Endometrial microvascular endothelial cells (primary cell): Measurements from ENCODE around the gene GGA3. TPM values are rescaled to one million over a fixed set of nuclear protein-coding genes. Genes with fewer than 3 reads are reported as not detected.

Source experiments
- total RNA-seq: library from RNA; depleted of rRNA; stranded (reverse); fragments of >200 nt; gene quantifications from one replicate; pipeline ENCODE4 v1.2.3, GENCODE V29; 2015; ENCODE audit errors: inconsistent ontology term

The GGA3 gene
- total RNA-seq, 1 donor from 2014 or later: 31.9 TPM

Other genes with a start within 250 kb of the GGA3 start
- 57.1 TPM for gene MRPL58, start 248.9 kb downstream of the GGA3 start, total RNA-seq
- 296 TPM for gene ATP5PD, start 214.6 kb downstream of the GGA3 start, total RNA-seq
- 21.4 TPM for gene KCTD2, start 214.4 kb downstream of the GGA3 start, total RNA-seq
- 4.3 TPM for gene SLC16A5, start 173.7 kb downstream of the GGA3 start, total RNA-seq
- 4.2 TPM for gene ARMC7, start 151.6 kb downstream of the GGA3 start, total RNA-seq
- 47.2 TPM for gene NT5C, start 129.9 kb downstream of the GGA3 start, total RNA-seq
- 432 TPM for gene JPT1, start 107.1 kb downstream of the GGA3 start, total RNA-seq
- 83.1 TPM for gene SUMO2, start 78.6 kb downstream of the GGA3 start, total RNA-seq
- gene NUP85, start 55.9 kb downstream of the GGA3 start, total RNA-seq: 66.9 TPM
- 56.1 TPM for gene MRPS7, start 273 bp upstream of the GGA3 start, total RNA-seq
- 22.9 TPM for gene MIF4GD, start 9.6 kb upstream of the GGA3 start, total RNA-seq
- gene SLC25A19, start 27.8 kb upstream of the GGA3 start, total RNA-seq: 27.9 TPM
- 81.3 TPM for gene GRB2, start 144.1 kb upstream of the GGA3 start, total RNA-seq
- gene TMEM94, start 195.0 kb upstream of the GGA3 start, total RNA-seq: 40.7 TPM